ENCODE results near the gene LMF1. TPM values are rescaled to one million over a fixed set of nuclear protein-coding genes. Genes with fewer than 3 reads are reported as not detected.

The LMF1 gene
- total RNA-seq, 1 experiment from 2014 or later, result 12.8 TPM

GRCh38 chr16:892006-892405, 78.8 kb downstream of the LMF1 start:
- H3K79me2 ChIP-seq (ENCODE audit: insufficient read depth, low read length), result no peaks in the 10 kb centered on the region
- CTCF ChIA-PET, result no interaction called here
- H3K9me3 ChIP-seq (ENCODE audit: control insufficient read depth in 1 of 2, insufficient read depth in 1 of 2, low read depth in 1 of 2, low read length in 2 of 2), result no peaks in the 10 kb centered on the region
- POLR2A ChIA-PET, result no interaction called here
- RAD21 ChIA-PET (ENCODE audit: low non-redundant PET in 1 of 2, low total read pairs in 2 of 2, uncharacterized antibody in 2 of 2, unreplicated experiment in 2 of 2), result no interaction called here
- no peaks in the 10 kb centered on the region for H3K9me2 ChIP-seq (ENCODE audit: insufficient read depth)
- no peak overlapping the region for H3K4me2 ChIP-seq (ENCODE audit: low read length)
- H3K4me3 ChIP-seq (replicated peaks in 1 of 2; ENCODE audit: low read depth in 1 of 2, low read length in 2 of 2), result no peak overlapping the region
- H3K27me3 ChIP-seq (ENCODE audit: insufficient read depth, low read length), result no peaks in the 10 kb centered on the region
- intact Hi-C loops (cut with micrococcal nuclease), result loop anchor here (10.0 kb wide), 1 partner anchor 163 kb away; no protein-coding TSS in a partner anchor
- H3K27ac ChIP-seq (ENCODE audit: low read depth, low read length), result no peak overlapping the region
- no TSS peak for BruUV-seq (replicated peaks)
- peaks cover 0 to 3% of the 10 kb centered on the region in 2 experiments; a peak in 1 of 4 replicates for H3K4me1 ChIP-seq (ENCODE audit: control insufficient read depth in 1 of 2, insufficient read depth in 2 of 2, low read length in 2 of 2)
- ATAC-seq (no peak), DNase-seq (ENCODE audit: low read depth, low spot score) (no peak)
- no peak for TF ChIP-seq POLR2A (IDR thresholded peaks at IDR 0.05; ENCODE audit: borderline replicate concordance, extremely low read depth, insufficient read depth, insufficient read length)
- no peak for TF ChIP-seq ZNF274 (IDR thresholded peaks at IDR 0.05; ENCODE audit: low read depth, low read length)
- no peak for TF ChIP-seq FOSL1 (IDR thresholded peaks at IDR 0.05; ENCODE audit: low read depth)
- TF ChIP-seq ATF3 (IDR thresholded peaks at IDR 0.05), result no peak
- TF ChIP-seq SRF (IDR thresholded peaks at IDR 0.05; ENCODE audit: low read depth), result no peak
- TF ChIP-seq CTCF (IDR thresholded peaks at IDR 0.05 in 2 of 3, conservative IDR thresholded peaks at IDR 0.05 in 1 of 3; ENCODE audit: borderline replicate concordance in 1 of 3, insufficient read depth in 1 of 3, low read depth in 2 of 3, low read length in 2 of 3), result no peak
- no peak for TF ChIP-seq ELF1 (IDR thresholded peaks at IDR 0.05; ENCODE audit: borderline replicate concordance, low read depth)
- no peak for TF ChIP-seq SIN3A (IDR thresholded peaks at IDR 0.05; ENCODE audit: low read depth)
- no peak for TF ChIP-seq RAD21 (IDR thresholded peaks at IDR 0.05; ENCODE audit: low read depth)
- TF ChIP-seq MAX (IDR thresholded peaks at IDR 0.05), result no peak
- TF ChIP-seq EZH2 (IDR thresholded peaks at IDR 0.05), result no peak
- TF ChIP-seq YY1 (IDR thresholded peaks at IDR 0.05; ENCODE audit: extremely low read depth, insufficient replicate concordance, low read depth, low read length), result no peak
- no peak for TF ChIP-seq EGR1 (IDR thresholded peaks at IDR 0.05; ENCODE audit: low read depth)
- TF ChIP-seq TCF7L2 (IDR thresholded peaks at IDR 0.05; ENCODE audit: borderline replicate concordance, extremely low read depth, insufficient read depth, insufficient read length), result no peak
- TF ChIP-seq ZBTB33 (IDR thresholded peaks at IDR 0.05; ENCODE audit: extremely low read depth, insufficient replicate concordance, low read length), result no peak
- TF ChIP-seq CEBPB (IDR thresholded peaks at IDR 0.05; ENCODE audit: low read depth), result no peak
- TF ChIP-seq JUND (IDR thresholded peaks at IDR 0.05), result no peak
- no peak for TF ChIP-seq POLR2AphosphoS5 (IDR thresholded peaks at IDR 0.05; ENCODE audit: low read depth, low read length)
- H2AFZ ChIP-seq (ENCODE audit: low read depth, low read length, poor library complexity, severe bottlenecking), result no peak overlapping the region
- H4K20me1 ChIP-seq (ENCODE audit: insufficient read depth), result no peaks in the 10 kb centered on the region
- H3K36me3 ChIP-seq (ENCODE audit: control insufficient read depth in 1 of 2, insufficient read depth in 2 of 2, low read length in 2 of 2), result no peaks in the 10 kb centered on the region
- H3K9ac ChIP-seq (ENCODE audit: low read length), result no peak overlapping the region

Measured in HCT116 (cell line).